K562 (cell line): ENCODE measurements around the gene TNF. TPM values are rescaled to one million over a fixed set of nuclear protein-coding genes. Genes with fewer than 3 reads are reported as not detected.

Source experiments
- ATAC-seq: fragments of 200-7000 bp; cut with Tn5 transposase; 3 replicates; pipeline ENCODE4 v1.9.1; 2020; ENCODE audit warnings: moderate library complexity
- BruUV-seq: library from RNA; stranded (reverse); fragments of 400-500 nt; replicated peaks from 2 replicates; lab custom pipeline; 2021; lab: Mats Ljungman, UMichigan
- CTCF ChIA-PET: fragments of 300-600 bp; formaldehyde crosslinking; extraction: SDS; loops from one replicate; lab custom pipeline; 2021; ENCODE audit warnings: low intra/inter-chr PET ratio; lab: Yijun Ruan, JAX
- POLR2A ChIA-PET: fragments of 300-600, 350-650 bp; sonication (Branson Sonifier 250); formaldehyde crosslinking; extraction: SDS; loops from one replicate; lab custom pipeline; 2021; ENCODE audit warnings: antibody characterized with exemption, inconsistent platforms; lab: Yijun Ruan, JAX
- DNase-seq, 4 experiments: peaks; one replicate each; pipeline versions ENCODE4 v3.0.0 to v3.0.0-alpha.2; 2011 to 2018; ENCODE audit warnings: low spot score in 3 of 4, mixed read lengths in 3 of 4; ENCODE audit errors: extremely low read depth in 1 of 4
- FAIRE-seq: peaks from 2 replicates; lab custom pipeline; 2011; peaks lifted over from hg19 to GRCh38; lab: Jason Lieb, UNC
- H2AFZ ChIP-seq: 2 replicates; pipeline ENCODE4 v1.6.0; 2011; ENCODE audit warnings: low read depth, low read length, control low read depth, inconsistent platforms
- H3K27ac ChIP-seq: fragments of 200-600 bp; 3 replicates; pipeline ENCODE4 v1.8.0; 2011; ENCODE audit warnings: low read depth, mild to moderate bottlenecking, control low read depth, inconsistent platforms, low read length, moderate library complexity, mixed read lengths; ENCODE audit errors: extremely low read depth
- H3K27me3 ChIP-seq, 2 experiments: fragments of 300-600 bp in 1 of 2; 2 replicates in 1 of 2; 3 replicates in 1 of 2; pipeline versions ENCODE4 v1.6.0 to v1.8.0; 2011; ENCODE audit warnings: inconsistent platforms in 2 of 2, low read length in 2 of 2, mild to moderate bottlenecking in 1 of 2, mixed read lengths in 1 of 2, moderate library complexity in 1 of 2; ENCODE audit not compliant: control insufficient read depth in 2 of 2, insufficient read depth in 2 of 2
- H3K36me3 ChIP-seq: fragments of 300-600 bp; 3 replicates; pipeline ENCODE4 v1.8.0; 2011; ENCODE audit warnings: mild to moderate bottlenecking, low read length, inconsistent platforms; ENCODE audit not compliant: control insufficient read depth, insufficient read depth
- H3K4me1 ChIP-seq, 2 experiments: fragments of 200-600 bp in 1 of 2; replicated peaks in 1 of 2; 2 replicates in 1 of 2; 3 replicates in 1 of 2; pipeline versions ENCODE4 v1.5.1 to v1.8.0; 2011; ENCODE audit warnings: inconsistent platforms in 2 of 2, low read length in 2 of 2, mild to moderate bottlenecking in 1 of 2, mixed read lengths in 1 of 2, moderate library complexity in 1 of 2; ENCODE audit not compliant: control insufficient read depth in 2 of 2, insufficient read depth in 2 of 2
- H3K4me2 ChIP-seq: 2 replicates; pipeline ENCODE4 v1.6.1; 2011; ENCODE audit warnings: low read length, control low read depth, inconsistent platforms, mixed read lengths; ENCODE audit not compliant: insufficient read depth
- H3K4me3 ChIP-seq: fragments of 200-600 bp; sonication (generic), shearing (Covaris generic); 2 replicates; pipeline ENCODE4 v1.5.1; 2016; ENCODE audit warnings: control low read depth, inconsistent platforms
- H3K79me2 ChIP-seq: fragments of 200-600 bp; 3 replicates; pipeline ENCODE4 v1.8.0; 2011; ENCODE audit warnings: low read length, inconsistent platforms; ENCODE audit not compliant: control insufficient read depth, insufficient read depth
- H3K9ac ChIP-seq, 2 experiments: 2 replicates each; pipeline versions ENCODE4 v1.6.0 to v1.6.1; 2011; ENCODE audit warnings: low read depth in 2 of 2, low read length in 2 of 2, control low read depth in 1 of 2, inconsistent platforms in 1 of 2, mild to moderate bottlenecking in 1 of 2, mixed read lengths in 1 of 2; ENCODE audit not compliant: insufficient read depth in 1 of 2
- H3K9me1 ChIP-seq: one replicate; pipeline ENCODE4 v1.6.0; 2011; ENCODE audit warnings: inconsistent platforms, mild to moderate bottlenecking, low read length, moderate library complexity; ENCODE audit not compliant: control insufficient read depth, insufficient read depth
- H3K9me3 ChIP-seq: replicated peaks from 2 replicates; pipeline ENCODE4 v1.5.1; 2011; ENCODE audit warnings: low read depth, low read length, inconsistent platforms; ENCODE audit not compliant: control insufficient read depth, insufficient read depth
- H4K20me1 ChIP-seq: replicated peaks from 2 replicates; pipeline ENCODE4 v1.6.1; 2011; ENCODE audit warnings: low read length, inconsistent platforms, mixed read lengths; ENCODE audit not compliant: control insufficient read depth, insufficient read depth
- ARID2 ChIP-seq: fragments of 450-650 bp; IDR thresholded peaks from 2 replicates; pipeline ENCODE4 v1.6.1; 2017; ENCODE audit warnings: antibody characterized with exemption, mild to moderate bottlenecking
- CTCF ChIP-seq, 3 experiments: IDR thresholded peaks in 2 of 3; conservative IDR thresholded peaks in 1 of 3; 2 replicates each; pipeline ENCODE4 v1.5.1; 2011 to 2012; ENCODE audit warnings: low read length in 3 of 3, mild to moderate bottlenecking in 3 of 3, control low read depth in 2 of 3, improper control_type of control experiment in 1 of 3, inconsistent platforms in 1 of 3, low read depth in 1 of 3, mixed read lengths in 1 of 3, moderate library complexity in 1 of 3; ENCODE audit not compliant: insufficient read depth in 2 of 3
- RAD21 ChIP-seq, 2 experiments: fragments of 250-450 bp in 1 of 2; fragments of 450-650 bp in 1 of 2; sonication (Bioruptor Pico) in 1 of 2; formaldehyde crosslinking in 1 of 2; IDR thresholded peaks in 1 of 2; conservative IDR thresholded peaks in 1 of 2; 2 replicates each; pipeline versions ENCODE4 v1.4.0 to v1.8.0; 2020 to 2022; ENCODE audit warnings: mild to moderate bottlenecking in 2 of 2, moderate library complexity in 1 of 2
- XRCC4 ChIP-seq: IDR thresholded peaks from one replicate; pipeline ENCODE4 v1.6.1; 2011; ENCODE audit not compliant: insufficient read depth, insufficient read length; ENCODE audit errors: extremely low read depth
- WGBS: fragments of 100-300 bp; shearing (Covaris generic); methylation state at CpG from one replicate; pipeline ENCODE4 v1.1.6; 2016; ENCODE audit warnings: low coverage, mixed read lengths; ENCODE audit not compliant: insufficient coverage; ENCODE audit errors: missing lambda C conversion rate; 5-methylcytosine and 5-hydroxymethylcytosine counted together
- in situ Hi-C: fragments of 300-500 bp; cut with MboI; formaldehyde crosslinking; loops from 4 replicates; pipeline ENCODE4 v1.15.0; 2018; ENCODE audit warnings: inconsistent platforms, mixed read lengths
- intact Hi-C: fragments of 100-400 bp; cut with micrococcal nuclease; formaldehyde crosslinking; loops from 2 replicates; pipeline ENCODE4 v1.14.2; 2022
- polyA plus RNA-seq, 8 experiments: library from polyadenylated mRNA; depleted of rRNA in 4 of 8; stranded (reverse) in 5 of 8; unstranded in 3 of 8; fragments of >200 nt; fragmentation: Nextera tagmentation in 2 of 8; fragmentation: Illumina TruSeq in 1 of 8; extraction: Ambion mirVana in 2 of 8; extraction: Trizol in 1 of 8; gene quantifications; 2 replicates each; pipeline versions ENCODE4 v1.2.1 to v1.2.3, GENCODE V29; 2011 to 2014; ENCODE audit warnings: inconsistent platforms in 1 of 8, missing spikeins in 1 of 8
- total RNA-seq, 7 experiments: library from RNA; depleted of rRNA in 6 of 7; stranded (reverse); fragments of >200 nt in 6 of 7; fragmentation: Illumina TruSeq in 2 of 7; extraction: Trizol in 2 of 7; gene quantifications; 2 replicates each; pipeline versions ENCODE4 v1.2.1 to v1.2.3, GENCODE V29; 2011 to 2021; ENCODE audit warnings: low replicate concordance in 1 of 7

Gene TNF
- total and polyA plus RNA-seq, 9 of the 15 experiments (the other 6 are each of a cell fraction or from before 2014, with no cell fraction given) = 0.08 to 0.40 TPM; not detected in 7

- BruUV-seq = no TSS peak
- Histone ChIP-seq H3K36me3 (no peaks in the 10 kb centered on the region), H4K20me1 (no peaks in the 10 kb centered on the region), H3K27ac (no peak overlapping the region), H3K4me1 (peaks cover 0 to 20% of the 10 kb centered on the region in 2 experiments; a peak in 2 of 5 replicates), H2AFZ (no peak overlapping the region), H3K9me1 (no peaks in the 10 kb centered on the region), H3K9ac (no peak overlapping the region), H3K79me2 (no peaks in the 10 kb centered on the region), H3K9me3 (no peaks in the 10 kb centered on the region), H3K27me3 (no peaks in the 10 kb centered on the region), H3K4me3 (no peak overlapping the region), H3K4me2 (no peak overlapping the region)
- ATAC-seq (peak; percentile 56), FAIRE-seq (no peak), DNase-seq (no peak)
- intact Hi-C loops = no loop called here
- TF ChIP-seq RAD21 (CRISPR knock-in tag; conservative IDR thresholded peaks at IDR 0.05 in 1 of 2, IDR thresholded peaks at IDR 0.05 in 1 of 2) (peak in 1 of 2 experiments; percentile 22; a peak in 1 of 4 replicates), ARID2 (0 out of 2 replicates have a peak, but pooled peaks have one; percentile 9), CTCF (IDR thresholded peaks at IDR 0.05 in 2 of 3, conservative IDR thresholded peaks at IDR 0.05 in 1 of 3; ENCODE audit: insufficient read depth in 2 of 3, low read depth in 1 of 3, low read length in 3 of 3) (peak in 2 of 3 experiments; percentile 23 to 39; a peak in 2 of 6 replicates), XRCC4 (no peak)
- WGBS = 29% methylated on average over 14 of the region's 14 CpGs
- in situ Hi-C loops = no loop called here
- ChIA-PET CTCF (interaction anchor here (0.7 kb wide), 1 partner anchor 23 kb away, joined by 3 read pairs; no protein-coding TSS in a partner anchor), POLR2A (interaction anchor here (0.6 to 2.0 kb wide), 14 partner anchors 9 to 146 kb away, joined by 3 to 10 read pairs (median 4); partner anchors contain the start of genes ATP6V1G2, DDX39B and NCR3)
These were observed 981 bp upstream of the TNF start for GRCh38 chr6:31574106-31575061.
